Prostate gland (tissue), 1 donor: ENCODE results near the gene HBZ.

ENCODE experiments used
- POLR2A ChIP-seq: fragments of 450-650 bp; IDR thresholded peaks from one replicate; pipeline ENCODE4 v1.6.1; 2016; ENCODE audit warnings: antibody characterized with exemption, mild to moderate bottlenecking
- POLR2AphosphoS5 ChIP-seq: sonication (generic); formaldehyde crosslinking; IDR thresholded peaks from one replicate; pipeline ENCODE4 v1.6.1; 2017; ENCODE audit warnings: antibody characterized with exemption

DNA sequence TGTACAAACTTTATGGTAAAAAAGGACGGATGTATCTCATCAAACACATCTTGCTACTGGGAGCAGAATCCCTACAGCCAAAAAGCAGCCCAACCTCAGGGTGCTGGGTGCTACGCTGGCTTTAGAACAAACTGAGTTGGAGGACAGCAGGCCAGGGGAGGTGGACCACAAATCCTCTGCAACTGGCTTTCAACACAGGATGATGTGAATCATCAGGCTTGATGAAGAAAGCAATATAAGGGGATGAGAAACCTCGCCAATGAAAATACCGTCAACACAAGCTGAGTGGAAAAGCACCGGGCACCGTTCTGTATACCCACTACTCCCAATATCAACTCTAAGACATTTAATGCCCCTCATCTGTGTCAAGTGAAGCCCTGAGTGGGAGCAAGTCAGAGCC, 42.1 kb downstream of the HBZ start:
- no peak for TF ChIP-seq POLR2AphosphoS5
- no peak for TF ChIP-seq POLR2A
